Breast epithelium (tissue), 3 donors: ENCODE measurements around the gene WRNIP1.

ENCODE experiments used
- CTCF ChIP-seq, 3 donors: fragments of 450-650 bp; IDR thresholded peaks; one replicate each; pipeline ENCODE4 v1.5.1; 2016 to 2017; ENCODE audit warnings: antibody characterized with exemption in 3 of 3, mild to moderate bottlenecking in 3 of 3, moderate library complexity in 3 of 3
- POLR2A ChIP-seq: fragments of 450-650 bp; IDR thresholded peaks from one replicate; pipeline ENCODE4 v1.6.1; 2016; ENCODE audit warnings: antibody characterized with exemption, mild to moderate bottlenecking, moderate library complexity
- POLR2AphosphoS5 ChIP-seq, 3 donors: sonication (generic); formaldehyde crosslinking; IDR thresholded peaks; one replicate each; pipeline ENCODE4 v1.6.1; 2017; ENCODE audit warnings: antibody characterized with exemption in 3 of 3

GRCh38 chr6:2745246-2745645, 19.9 kb upstream of the WRNIP1 start:
- TF ChIP-seq POLR2AphosphoS5 (IDR thresholded peaks at IDR 0.05) (no peak), CTCF (IDR thresholded peaks at IDR 0.05) (no peak), POLR2A (no peak)
